HEK293T (cell line): ENCODE data around the gene LRRC4B.

Experiments used
- CTBP1 ChIP-seq: fragments of 450-650 bp; IDR thresholded peaks from 2 replicates; pipeline ENCODE4 v1.6.1; 2016; ENCODE audit warnings: borderline replicate concordance
- ELF4 ChIP-seq: fragments of 450-650 bp; IDR thresholded peaks from 2 replicates; pipeline ENCODE4 v1.6.1; 2017; ENCODE audit warnings: antibody characterized with exemption
- FOXA1 ChIP-seq: fragments of 450-650 bp; IDR thresholded peaks from 2 replicates; pipeline ENCODE4 v1.6.1; 2016; ENCODE audit warnings: mild to moderate bottlenecking
- FOXM1 ChIP-seq: fragments of 450-650 bp; IDR thresholded peaks from 2 replicates; pipeline ENCODE4 v1.6.1; 2017; ENCODE audit warnings: mild to moderate bottlenecking, borderline replicate concordance
- LEF1 ChIP-seq: fragments of 450-650 bp; IDR thresholded peaks from 2 replicates; pipeline ENCODE4 v1.6.1; 2017; ENCODE audit warnings: mild to moderate bottlenecking, borderline replicate concordance
- ZNF384 ChIP-seq: fragments of 450-650 bp; IDR thresholded peaks from 2 replicates; pipeline ENCODE4 v1.6.1; 2016
- TF ChIP-seq, protein P1 (sequence below): fragments of 450-650 bp; IDR thresholded peaks from 2 replicates; pipeline ENCODE4 v1.6.1; 2016

DNA sequence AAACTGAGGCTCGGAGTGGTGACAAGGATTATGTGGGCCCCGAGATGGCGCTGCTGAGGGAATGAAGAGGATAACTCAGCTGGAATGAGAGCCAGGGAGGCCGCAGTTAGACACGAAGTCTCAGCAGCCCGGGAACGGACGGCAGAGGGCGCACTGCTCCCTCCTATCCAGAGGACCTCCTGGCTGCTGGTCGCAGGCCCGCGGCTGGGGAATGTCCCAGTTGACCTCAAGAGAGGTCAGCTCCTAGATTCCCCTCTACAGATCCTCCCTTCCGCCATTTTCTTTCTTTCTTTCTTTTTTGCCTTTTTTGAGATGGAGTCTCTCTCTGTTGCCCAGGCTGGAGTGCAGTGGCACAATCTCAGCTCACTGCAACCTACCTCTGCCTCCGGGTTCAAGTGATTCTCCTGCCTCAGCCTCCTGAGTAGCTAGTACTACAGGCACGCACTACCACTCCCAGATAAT is 30.4 kb downstream of the LRRC4B start:
- TF ChIP-seq ZNF384 (no peak), FOXM1 (no peak), LEF1 (no peak), ELF4 (no peak), CTBP1 (no peak), FOXA1 (no peak)
- TF ChIP-seq, protein P1, sequence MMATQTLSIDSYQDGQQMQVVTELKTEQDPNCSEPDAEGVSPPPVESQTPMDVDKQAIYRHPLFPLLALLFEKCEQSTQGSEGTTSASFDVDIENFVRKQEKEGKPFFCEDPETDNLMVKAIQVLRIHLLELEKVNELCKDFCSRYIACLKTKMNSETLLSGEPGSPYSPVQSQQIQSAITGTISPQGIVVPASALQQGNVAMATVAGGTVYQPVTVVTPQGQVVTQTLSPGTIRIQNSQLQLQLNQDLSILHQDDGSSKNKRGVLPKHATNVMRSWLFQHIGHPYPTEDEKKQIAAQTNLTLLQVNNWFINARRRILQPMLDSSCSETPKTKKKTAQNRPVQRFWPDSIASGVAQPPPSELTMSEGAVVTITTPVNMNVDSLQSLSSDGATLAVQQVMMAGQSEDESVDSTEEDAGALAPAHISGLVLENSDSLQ: no peak
